Dermis blood vessel endothelial cell (primary cell): ENCODE data around the gene ZKSCAN8. TPM values are rescaled to one million over a fixed set of nuclear protein-coding genes. Genes with fewer than 3 reads are reported as not detected.

ENCODE experiments used
- DNase-seq: peaks from one replicate; pipeline ENCODE4 v3.0.0; 2010
- total RNA-seq: library from RNA; depleted of rRNA; stranded (reverse); fragments of >200 nt; gene quantifications from 2 replicates; pipeline ENCODE4 v1.2.3, GENCODE V29; 2014

The ZKSCAN8 gene
- total RNA-seq, 1 donor from 2014 or later: 20.8 TPM

- DNase-seq: peak; percentile 55
Measured at GRCh38 chr6:28207510-28208110, 65.9 kb downstream of the ZKSCAN8 start.

- no peak for DNase-seq
Measured at GRCh38 chr6:28208111-28208659, 66.5 kb downstream of the ZKSCAN8 start.

Other genes with a start within 250 kb of the ZKSCAN8 start
- not detected in 2 replicates for gene OR2B2, start 229.5 kb upstream of the ZKSCAN8 start, total RNA-seq
- not detected in 2 replicates for gene OR2B6, start 184.6 kb upstream of the ZKSCAN8 start, total RNA-seq
- 0.17 and 0.23 TPM in 2 replicates for gene ZNF165, start 61.3 kb upstream of the ZKSCAN8 start, total RNA-seq
- 13.5 and 19.1 TPM in 2 replicates for gene ZSCAN16, start 17.3 kb upstream of the ZKSCAN8 start, total RNA-seq
- 10.7 and 17.9 TPM in 2 replicates for gene ZSCAN9, start 83.4 kb downstream of the ZKSCAN8 start, total RNA-seq
- gene ZKSCAN4, start 110.4 kb downstream of the ZKSCAN8 start, total RNA-seq: 5.2 and 7.7 TPM in 2 replicates
- 0.34 and 1.1 TPM in 2 replicates for gene NKAPL, start 117.4 kb downstream of the ZKSCAN8 start, total RNA-seq
- gene ZSCAN26, start 125.3 kb downstream of the ZKSCAN8 start, total RNA-seq: 12.8 and 13.3 TPM in 2 replicates
- gene PGBD1, start 139.7 kb downstream of the ZKSCAN8 start, total RNA-seq: 8.9 and 10.2 TPM in 2 replicates
- gene ZSCAN31, start 194.3 kb downstream of the ZKSCAN8 start, total RNA-seq: 25.7 and 40.6 TPM in 2 replicates
- 6.3 and 9.7 TPM in 2 replicates for gene ZKSCAN3, start 208.1 kb downstream of the ZKSCAN8 start, total RNA-seq